Right atrium auricular region (tissue), 2 donors: ENCODE results near the gene GATA3. TPM values are rescaled to one million over a fixed set of nuclear protein-coding genes. Genes with fewer than 3 reads are reported as not detected.

Experiments
- DNase-seq: peaks from one replicate; pipeline ENCODE4 v3.0.0-alpha.2; 2019; ENCODE audit warnings: low spot score
- H3K27ac ChIP-seq, 2 donors: fragments of 200-600 bp; sonication (generic); 1 replicate in 1 of 2; 2 replicates in 1 of 2; pipeline ENCODE4 v1.5.1; 2016 to 2019
- H3K27me3 ChIP-seq, 2 donors: fragments of 200-600 bp; sonication (generic); one replicate each; pipeline versions ENCODE4 v1.5.1 to v1.6.0; 2017 to 2019
- H3K36me3 ChIP-seq: fragments of 200-600 bp; sonication (generic); one replicate; pipeline ENCODE4 v1.5.1; 2016
- H3K4me1 ChIP-seq, 2 donors: fragments of 200-600 bp; sonication (generic); one replicate each; pipeline versions ENCODE4 v1.5.1 to v1.6.0; 2017 to 2019
- H3K4me3 ChIP-seq, 2 donors: fragments of 200-600 bp; sonication (generic); 1 replicate in 1 of 2; 2 replicates in 1 of 2; pipeline ENCODE4 v1.5.1; 2017 to 2019; ENCODE audit warnings: mild to moderate bottlenecking in 1 of 2, moderate library complexity in 1 of 2
- H3K9me3 ChIP-seq, 2 donors: fragments of 200-600 bp; sonication (generic); one replicate each; pipeline ENCODE4 v1.5.1; 2019
- total RNA-seq, 2 donors: library from RNA; depleted of rRNA; stranded (reverse); fragments of >200 nt; gene quantifications; one replicate each; pipeline ENCODE4 v1.1.0, GENCODE V29; 2016
- TF ChIP-seq, protein P1 (sequence below), 2 donors: fragments of 200-600 bp; sonication (generic); IDR thresholded peaks; one replicate each; pipeline ENCODE4 v1.5.1; 2019; ENCODE audit warnings: antibody characterized with exemption in 2 of 2

GATA3 gene
- total RNA-seq, 2 donors from 2014 or later: 0.52 to 1.4 TPM

DNA sequence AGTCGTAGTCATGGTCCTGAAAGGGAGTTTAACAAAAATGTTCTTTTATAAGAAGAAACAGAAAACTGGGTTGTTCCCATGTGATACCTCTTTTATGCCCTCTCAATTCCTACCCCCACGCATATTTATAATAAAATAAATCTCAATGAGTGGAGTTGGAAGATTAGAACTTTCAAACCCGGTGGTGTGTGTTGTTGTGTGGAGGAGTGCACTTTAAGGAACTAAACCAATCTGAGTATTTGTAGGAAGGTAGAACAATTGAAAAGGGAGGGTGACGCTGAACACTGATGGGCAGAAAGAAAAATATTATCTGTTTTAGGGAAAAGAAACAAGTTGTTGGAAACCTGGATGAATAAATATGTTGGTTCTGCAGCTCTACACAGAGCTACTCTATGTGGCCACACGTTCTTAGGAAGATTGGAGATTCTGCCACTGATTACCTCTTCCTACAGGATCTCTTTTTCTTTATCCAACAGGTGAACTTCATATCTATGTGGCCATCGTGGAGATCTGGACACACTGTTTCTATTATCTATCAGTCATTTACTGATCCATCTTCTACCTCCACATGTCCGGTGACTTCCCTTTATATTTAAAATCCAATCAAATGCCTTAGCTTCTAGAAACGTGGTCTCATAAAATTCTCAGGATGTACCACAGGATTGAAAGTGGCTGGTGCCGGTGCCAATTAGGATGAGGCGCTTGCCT is 13.1 kb upstream of the GATA3 start:
- peaks cover 0 to 43% of the 10 kb centered on the region in 2 donors for H3K4me1 ChIP-seq
- TF ChIP-seq, protein P1, sequence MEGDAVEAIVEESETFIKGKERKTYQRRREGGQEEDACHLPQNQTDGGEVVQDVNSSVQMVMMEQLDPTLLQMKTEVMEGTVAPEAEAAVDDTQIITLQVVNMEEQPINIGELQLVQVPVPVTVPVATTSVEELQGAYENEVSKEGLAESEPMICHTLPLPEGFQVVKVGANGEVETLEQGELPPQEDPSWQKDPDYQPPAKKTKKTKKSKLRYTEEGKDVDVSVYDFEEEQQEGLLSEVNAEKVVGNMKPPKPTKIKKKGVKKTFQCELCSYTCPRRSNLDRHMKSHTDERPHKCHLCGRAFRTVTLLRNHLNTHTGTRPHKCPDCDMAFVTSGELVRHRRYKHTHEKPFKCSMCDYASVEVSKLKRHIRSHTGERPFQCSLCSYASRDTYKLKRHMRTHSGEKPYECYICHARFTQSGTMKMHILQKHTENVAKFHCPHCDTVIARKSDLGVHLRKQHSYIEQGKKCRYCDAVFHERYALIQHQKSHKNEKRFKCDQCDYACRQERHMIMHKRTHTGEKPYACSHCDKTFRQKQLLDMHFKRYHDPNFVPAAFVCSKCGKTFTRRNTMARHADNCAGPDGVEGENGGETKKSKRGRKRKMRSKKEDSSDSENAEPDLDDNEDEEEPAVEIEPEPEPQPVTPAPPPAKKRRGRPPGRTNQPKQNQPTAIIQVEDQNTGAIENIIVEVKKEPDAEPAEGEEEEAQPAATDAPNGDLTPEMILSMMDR (IDR thresholded peaks at IDR 0.05): no peak
- H3K9me3 ChIP-seq: peaks cover 0 to 8% of the 10 kb centered on the region in 2 donors
- no peak for DNase-seq
- H3K36me3 ChIP-seq: no peaks in the 10 kb centered on the region
- H3K4me3 ChIP-seq: no peak overlapping the region
- peaks cover 61 to 93% of the 10 kb centered on the region in 2 donors for H3K27me3 ChIP-seq
- H3K27ac ChIP-seq: no peak overlapping the region

DNA sequence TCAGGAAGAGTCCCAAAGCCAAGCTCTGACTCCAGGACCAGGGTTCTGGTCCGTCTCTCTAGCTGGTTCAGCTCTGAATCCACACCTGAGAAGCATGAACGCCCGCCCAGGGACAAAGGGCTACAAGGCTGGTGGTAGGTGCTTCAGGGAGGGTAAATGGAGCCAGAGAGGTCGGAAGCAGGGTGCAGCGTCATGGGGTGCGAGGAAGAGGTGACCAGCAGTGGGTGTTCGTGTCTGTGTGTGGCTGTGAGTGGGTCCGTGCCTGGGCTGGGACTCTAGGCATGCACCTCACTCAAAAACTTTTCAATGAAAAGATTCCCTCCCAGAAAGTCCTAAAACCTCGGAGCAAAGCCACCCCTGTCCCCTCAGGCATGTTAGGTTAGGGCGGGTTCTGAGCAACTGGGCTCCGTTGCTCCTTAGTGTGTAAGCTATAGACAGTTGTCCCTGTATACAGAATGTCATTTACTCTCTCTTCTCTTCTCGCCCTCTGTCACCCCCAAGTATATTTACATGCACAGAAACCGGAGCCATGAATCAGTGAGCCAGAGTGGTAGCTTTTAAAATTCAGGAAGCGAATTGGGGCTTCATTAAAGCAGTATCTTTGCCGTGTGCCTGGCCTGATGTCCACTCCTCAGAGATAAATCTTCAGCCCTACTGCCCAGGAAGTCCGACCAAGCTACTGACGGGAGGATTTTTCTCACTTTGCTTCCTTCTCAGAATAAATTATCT is 12.3 kb upstream of the GATA3 start:
- Histone ChIP-seq H3K27me3 (peaks cover 62 to 92% of the 10 kb centered on the region in 2 donors), H3K4me3 (no peak overlapping the region), H3K36me3 (no peaks in the 10 kb centered on the region), H3K4me1 (peaks cover 0 to 39% of the 10 kb centered on the region in 2 donors), H3K9me3 (peaks cover 0 to 8% of the 10 kb centered on the region in 2 donors), H3K27ac (no peak overlapping the region)
- no peak for DNase-seq
- TF ChIP-seq, protein P1 (IDR thresholded peaks at IDR 0.05): no peak

DNA sequence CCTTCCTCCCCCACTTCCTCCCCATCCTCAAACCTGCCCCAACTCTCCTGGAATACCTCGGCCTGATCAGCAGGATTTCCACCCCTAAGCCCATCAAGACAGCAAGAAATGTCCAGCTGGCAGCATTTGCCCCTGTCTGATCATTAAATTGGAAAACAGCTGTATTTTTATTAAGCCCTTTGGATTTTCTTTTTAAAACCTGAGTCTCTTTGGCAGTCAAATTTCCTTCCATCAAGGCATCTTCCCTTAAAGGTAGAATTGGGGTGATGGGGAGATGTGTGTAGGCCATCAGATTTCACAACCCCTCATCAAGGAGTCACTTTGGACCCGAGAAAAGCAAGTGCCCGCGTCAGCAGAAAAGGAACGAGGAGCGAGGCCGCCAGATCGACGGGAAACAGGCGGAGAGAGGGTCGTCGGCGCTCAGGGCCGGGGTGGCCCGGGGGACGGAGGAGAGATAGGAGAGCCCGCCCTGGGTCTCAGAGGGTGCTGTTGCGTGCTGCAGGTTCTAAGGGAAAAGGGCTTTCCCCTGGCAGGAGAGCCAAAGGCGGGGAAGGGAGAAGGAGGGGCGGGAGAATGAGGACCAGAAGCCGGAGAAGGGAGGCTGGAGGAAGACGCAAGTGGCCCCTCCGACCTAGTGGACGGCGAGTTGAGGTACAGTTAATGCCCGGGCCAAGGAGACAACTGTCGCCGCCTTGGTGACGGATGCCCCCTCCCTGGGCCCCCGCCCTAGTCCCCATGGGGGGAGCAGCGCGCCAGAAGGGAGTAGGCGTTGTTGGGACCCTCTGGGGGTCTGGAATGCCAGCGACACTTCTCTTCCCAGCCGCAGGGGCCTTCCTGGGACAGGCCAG is 11.5 kb upstream of the GATA3 start:
- Histone ChIP-seq H3K4me3 (no peak overlapping the region), H3K4me1 (peaks cover 0 to 33% of the 10 kb centered on the region in 2 donors), H3K36me3 (no peaks in the 10 kb centered on the region), H3K27ac (no peak overlapping the region), H3K9me3 (peaks cover 0 to 8% of the 10 kb centered on the region in 2 donors), H3K27me3 (peaks cover 69 to 92% of the 10 kb centered on the region in 2 donors)
- TF ChIP-seq, protein P1 (IDR thresholded peaks at IDR 0.05): no peak
- DNase-seq: no peak

DNA sequence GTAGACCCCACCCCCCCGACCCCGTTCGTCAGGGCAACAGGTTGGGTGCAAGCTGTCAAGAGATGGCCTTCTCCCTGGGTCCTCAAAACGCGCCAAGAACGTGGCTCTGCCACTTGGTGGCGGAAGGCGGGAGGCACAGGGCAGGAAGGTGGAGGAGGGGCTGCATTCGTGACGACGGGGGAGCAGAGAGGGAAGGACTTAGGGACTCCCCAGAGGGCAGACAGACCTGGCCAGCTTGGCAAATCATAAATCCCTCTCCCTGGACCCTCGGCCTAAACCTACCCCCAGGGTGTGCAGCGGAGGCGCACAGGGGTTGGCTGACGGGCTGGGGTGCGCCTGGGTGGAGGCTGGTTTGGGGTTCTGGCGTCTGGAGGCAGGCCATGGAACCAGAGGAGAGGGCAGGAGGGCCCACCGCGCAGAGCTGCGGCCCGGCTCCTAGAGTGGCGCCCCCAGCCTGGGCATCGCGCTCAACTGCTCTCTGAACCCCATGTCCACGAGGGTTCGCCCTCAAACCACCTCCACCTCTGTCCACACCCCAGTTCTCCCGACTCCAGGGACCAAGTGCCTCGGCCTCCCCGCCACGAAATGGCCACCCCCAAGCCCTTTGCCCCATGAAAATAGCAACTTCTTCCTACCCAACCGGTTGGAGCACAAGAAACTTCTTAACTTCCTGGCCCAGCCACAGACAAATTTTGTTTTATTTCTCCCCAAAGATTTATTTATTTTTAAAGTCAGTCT is 10.8 kb upstream of the GATA3 start:
- peaks cover 71 to 92% of the 10 kb centered on the region in 2 donors for H3K27me3 ChIP-seq
- peaks cover 0 to 33% of the 10 kb centered on the region in 2 donors for H3K4me1 ChIP-seq
- H3K9me3 ChIP-seq: peaks cover 0 to 6% of the 10 kb centered on the region in 2 donors
- no peak for DNase-seq
- no peaks in the 10 kb centered on the region for H3K36me3 ChIP-seq
- H3K27ac ChIP-seq: no peak overlapping the region
- TF ChIP-seq, protein P1 (IDR thresholded peaks at IDR 0.05): no peak
- no peak overlapping the region for H3K4me3 ChIP-seq

DNA sequence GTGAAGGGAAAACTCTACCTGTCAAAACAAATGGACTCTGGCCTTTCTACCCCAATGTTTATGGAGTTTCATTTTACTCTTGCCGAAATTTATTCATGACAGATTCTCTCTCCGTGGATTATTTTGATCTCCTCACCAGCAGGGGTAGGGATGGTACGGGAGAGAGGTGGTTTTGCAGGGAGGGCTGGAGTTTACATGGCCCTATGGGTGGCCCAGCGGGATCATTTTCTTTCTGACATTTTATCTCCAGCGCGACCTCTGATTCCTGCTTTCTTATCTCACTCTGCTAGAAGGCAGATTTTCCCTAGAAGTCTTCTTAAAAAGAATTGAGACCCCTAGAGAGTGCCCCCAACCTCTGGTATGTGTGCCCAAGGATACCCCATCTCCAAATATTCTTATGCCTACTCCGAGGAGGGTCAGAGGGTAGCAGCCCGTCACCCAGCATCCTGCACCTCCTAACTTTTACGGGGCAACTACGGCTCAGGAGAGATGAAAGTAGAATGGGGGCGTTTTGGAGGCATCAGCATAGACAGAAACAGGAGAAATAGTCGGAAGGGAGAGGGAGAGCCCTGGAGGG is 10.1 kb upstream of the GATA3 start:
- H3K27me3 ChIP-seq: peaks cover 65 to 92% of the 10 kb centered on the region in 2 donors
- no peak overlapping the region for H3K4me3 ChIP-seq
- no peaks in the 10 kb centered on the region for H3K36me3 ChIP-seq
- no peaks in the 10 kb centered on the region for H3K9me3 ChIP-seq
- no peak overlapping the region for H3K27ac ChIP-seq
- peaks cover 0 to 39% of the 10 kb centered on the region in 2 donors for H3K4me1 ChIP-seq
- DNase-seq: no peak
- TF ChIP-seq, protein P1 (IDR thresholded peaks at IDR 0.05): no peak
